Measurements from ENCODE around the gene UNC5C. TPM values are rescaled to one million over a fixed set of nuclear protein-coding genes. Genes with fewer than 3 reads are reported as not detected.

The UNC5C gene
- total RNA-seq, 2 experiments from 2014 or later = not detected

- no peaks in the 10 kb centered on the region for H4K20me1 ChIP-seq (ENCODE audit: insufficient read depth, low read length)
- H2AFZ ChIP-seq (ENCODE audit: low read length) = peak overlapping the region; percentile 7; the same call in 1 of the 2 replicates
- intact Hi-C loops (cut with micrococcal nuclease; ENCODE audit: unreplicated experiment) = no loop called here
- CTCF ChIA-PET (ENCODE audit: unreplicated experiment) = no interaction called here
- BruUV-seq (replicated peaks) = no TSS peak
- no peaks in the 10 kb centered on the region for H3K9me3 ChIP-seq (ENCODE audit: low read length)
- H3K36me3 ChIP-seq (ENCODE audit: insufficient read depth, low read length) = no peaks in the 10 kb centered on the region
- H3K4me1 ChIP-seq (ENCODE audit: insufficient read depth, low read length, poor library complexity, severe bottlenecking) = peaks cover 8% of the 10 kb centered on the region
- H3K79me2 ChIP-seq (ENCODE audit: insufficient read depth, low read depth, low read length) = no peaks in the 10 kb centered on the region
- DNase-seq (ENCODE audit: low spot score) = no peak
- POLR2A ChIA-PET = no interaction called here
- H3K27ac ChIP-seq (ENCODE audit: low read depth, low read length, poor library complexity, severe bottlenecking) = no peak overlapping the region
- H3K4me3 ChIP-seq (ENCODE audit: low read depth, low read length, poor library complexity, severe bottlenecking) = no peak overlapping the region
- no peaks in the 10 kb centered on the region for H3K9me2 ChIP-seq (ENCODE audit: insufficient read depth, low read length)
- TF ChIP-seq CTCF (conservative IDR thresholded peaks at IDR 0.05; ENCODE audit: low read length) (no peak), EZH2phosphoT487 (IDR thresholded peaks at IDR 0.05; ENCODE audit: borderline replicate concordance, low read depth, low read length) (no peak)
- no peak overlapping the region for H3K4me2 ChIP-seq (ENCODE audit: low read length)
Observed at GRCh38 chr4:95290702-95291101, 258.1 kb downstream of the UNC5C start.

- intact Hi-C loops (cut with micrococcal nuclease; ENCODE audit: unreplicated experiment) = no loop called here
- DNase-seq (ENCODE audit: low spot score) = peak; percentile 10
- Histone ChIP-seq H3K4me1 (ENCODE audit: insufficient read depth, low read length, poor library complexity, severe bottlenecking) (peaks cover 8% of the 10 kb centered on the region), H3K9me3 (ENCODE audit: low read length) (no peaks in the 10 kb centered on the region), H2AFZ (ENCODE audit: low read length) (peak overlapping the region; percentile 44; the same call in 1 of the 2 replicates), H3K79me2 (ENCODE audit: insufficient read depth, low read depth, low read length) (no peaks in the 10 kb centered on the region), H3K9me2 (ENCODE audit: insufficient read depth, low read length) (no peaks in the 10 kb centered on the region), H3K36me3 (ENCODE audit: insufficient read depth, low read length) (no peaks in the 10 kb centered on the region), H3K4me2 (ENCODE audit: low read length) (no peak overlapping the region), H3K4me3 (ENCODE audit: low read depth, low read length, poor library complexity, severe bottlenecking) (no peak overlapping the region), H3K27ac (ENCODE audit: low read depth, low read length, poor library complexity, severe bottlenecking) (no peak overlapping the region), H4K20me1 (ENCODE audit: insufficient read depth, low read length) (no peaks in the 10 kb centered on the region)
- CTCF ChIA-PET (ENCODE audit: unreplicated experiment) = no interaction called here
- TF ChIP-seq EZH2phosphoT487 (IDR thresholded peaks at IDR 0.05; ENCODE audit: borderline replicate concordance, low read depth, low read length) (no peak), CTCF (conservative IDR thresholded peaks at IDR 0.05; ENCODE audit: low read length) (no peak)
- no TSS peak for BruUV-seq (replicated peaks)
- POLR2A ChIA-PET = no interaction called here
Observed at GRCh38 chr4:95289028-95289634, 259.6 kb downstream of the UNC5C start.

- Histone ChIP-seq H2AFZ (ENCODE audit: low read length) (no peak overlapping the region), H3K36me3 (ENCODE audit: insufficient read depth, low read length) (no peaks in the 10 kb centered on the region), H3K27ac (ENCODE audit: low read depth, low read length, poor library complexity, severe bottlenecking) (no peak overlapping the region), H4K20me1 (ENCODE audit: insufficient read depth, low read length) (no peaks in the 10 kb centered on the region), H3K79me2 (ENCODE audit: insufficient read depth, low read depth, low read length) (no peaks in the 10 kb centered on the region), H3K9me3 (ENCODE audit: low read length) (no peaks in the 10 kb centered on the region), H3K4me1 (ENCODE audit: insufficient read depth, low read length, poor library complexity, severe bottlenecking) (peaks cover 8% of the 10 kb centered on the region), H3K4me3 (ENCODE audit: low read depth, low read length, poor library complexity, severe bottlenecking) (no peak overlapping the region), H3K4me2 (ENCODE audit: low read length) (no peak overlapping the region), H3K9me2 (ENCODE audit: insufficient read depth, low read length) (no peaks in the 10 kb centered on the region)
- DNase-seq (ENCODE audit: low spot score) = no peak
- POLR2A ChIA-PET = no interaction called here
- no TSS peak for BruUV-seq (replicated peaks)
- CTCF ChIA-PET (ENCODE audit: unreplicated experiment) = no interaction called here
- intact Hi-C loops (cut with micrococcal nuclease; ENCODE audit: unreplicated experiment) = no loop called here
- TF ChIP-seq EZH2phosphoT487 (IDR thresholded peaks at IDR 0.05; ENCODE audit: borderline replicate concordance, low read depth, low read length) = no peak
- TF ChIP-seq CTCF (conservative IDR thresholded peaks at IDR 0.05; ENCODE audit: low read length) = no peak
Observed at GRCh38 chr4:95288552-95288951, 260.2 kb downstream of the UNC5C start.
